Measurements from ENCODE around the gene TRAF5. TPM values are rescaled to one million over a fixed set of nuclear protein-coding genes. Genes with fewer than 3 reads are reported as not detected.

TRAF5 gene
- total RNA-seq, 6 experiments from 2014 or later: 0.59 to 3.6 (median 1.6) TPM

GRCh38 chr1:211343607-211344006 lies 17.0 kb downstream of the TRAF5 start:
- Histone ChIP-seq H3K9me3 (no peaks in the 10 kb centered on the region), H3K4me3 (no peak overlapping the region), H3K27me3 (no peaks in the 10 kb centered on the region), H3K27ac (no peak overlapping the region), H3K36me3 (no peaks in the 10 kb centered on the region), H3K4me1 (no peaks in the 10 kb centered on the region)
- TF ChIP-seq POLR2A (IDR thresholded peaks at IDR 0.05): no peak
- TF ChIP-seq, protein P1, sequence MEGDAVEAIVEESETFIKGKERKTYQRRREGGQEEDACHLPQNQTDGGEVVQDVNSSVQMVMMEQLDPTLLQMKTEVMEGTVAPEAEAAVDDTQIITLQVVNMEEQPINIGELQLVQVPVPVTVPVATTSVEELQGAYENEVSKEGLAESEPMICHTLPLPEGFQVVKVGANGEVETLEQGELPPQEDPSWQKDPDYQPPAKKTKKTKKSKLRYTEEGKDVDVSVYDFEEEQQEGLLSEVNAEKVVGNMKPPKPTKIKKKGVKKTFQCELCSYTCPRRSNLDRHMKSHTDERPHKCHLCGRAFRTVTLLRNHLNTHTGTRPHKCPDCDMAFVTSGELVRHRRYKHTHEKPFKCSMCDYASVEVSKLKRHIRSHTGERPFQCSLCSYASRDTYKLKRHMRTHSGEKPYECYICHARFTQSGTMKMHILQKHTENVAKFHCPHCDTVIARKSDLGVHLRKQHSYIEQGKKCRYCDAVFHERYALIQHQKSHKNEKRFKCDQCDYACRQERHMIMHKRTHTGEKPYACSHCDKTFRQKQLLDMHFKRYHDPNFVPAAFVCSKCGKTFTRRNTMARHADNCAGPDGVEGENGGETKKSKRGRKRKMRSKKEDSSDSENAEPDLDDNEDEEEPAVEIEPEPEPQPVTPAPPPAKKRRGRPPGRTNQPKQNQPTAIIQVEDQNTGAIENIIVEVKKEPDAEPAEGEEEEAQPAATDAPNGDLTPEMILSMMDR (IDR thresholded peaks at IDR 0.05): no peak
- ATAC-seq (no peak), DNase-seq (no peak)
- WGBS (ENCODE audit: insufficient coverage, low coverage, low lambda C conversion rate, missing lambda C conversion rate): 72% methylated on average over 4 of the region's 4 CpGs
- intact Hi-C loops (cut with DNase I): no loop called here

DNA sequence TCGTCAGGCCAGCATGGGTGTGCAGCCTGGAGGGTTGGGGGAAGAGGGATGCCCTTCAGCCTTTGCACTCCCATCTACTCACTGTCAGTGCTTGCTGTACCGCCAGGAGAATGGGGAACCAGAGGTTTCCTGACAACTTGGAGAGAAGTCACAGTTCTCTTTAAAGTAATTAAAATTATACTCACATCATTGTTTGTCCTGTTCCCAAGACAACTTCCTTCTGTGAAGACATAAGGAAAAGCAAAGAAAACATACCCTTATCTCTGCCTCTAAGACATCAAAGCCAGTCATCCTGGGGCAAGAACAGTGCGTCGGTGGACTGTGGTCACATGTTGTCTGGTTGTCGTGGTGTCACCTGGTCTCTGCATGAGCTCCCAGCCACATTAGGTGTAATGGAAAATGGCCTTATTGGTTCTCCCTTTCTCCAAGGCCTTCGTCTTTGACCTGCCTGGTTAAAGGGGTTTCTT lies 17.6 kb downstream of the TRAF5 start:
- Histone ChIP-seq H3K4me3 (no peak overlapping the region), H3K27me3 (no peaks in the 10 kb centered on the region), H3K9me3 (no peaks in the 10 kb centered on the region), H3K27ac (no peak overlapping the region), H3K4me1 (no peaks in the 10 kb centered on the region), H3K36me3 (no peaks in the 10 kb centered on the region)
- ATAC-seq (peak; percentile 23 to 39 (median 28)), DNase-seq (no peak)
- intact Hi-C loops (cut with DNase I): no loop called here
- TF ChIP-seq, protein P1 (IDR thresholded peaks at IDR 0.05): no peak
- TF ChIP-seq POLR2A (IDR thresholded peaks at IDR 0.05): no peak
- WGBS (ENCODE audit: insufficient coverage, low coverage, low lambda C conversion rate, missing lambda C conversion rate): 69% methylated on average over 2 of the region's 6 CpGs

- Histone ChIP-seq H3K9me3 (no peaks in the 10 kb centered on the region), H3K36me3 (no peaks in the 10 kb centered on the region), H3K27me3 (no peaks in the 10 kb centered on the region), H3K4me1 (no peaks in the 10 kb centered on the region), H3K4me3 (no peak overlapping the region), H3K27ac (no peak overlapping the region)
- intact Hi-C loops (cut with DNase I): no loop called here
- DNase-seq (no peak), ATAC-seq (no peak)
- WGBS (ENCODE audit: insufficient coverage, low coverage, low lambda C conversion rate, missing lambda C conversion rate): no CpG with 5 or more reads among the region's 2 CpGs
- TF ChIP-seq, protein P1 (IDR thresholded peaks at IDR 0.05): no peak
- TF ChIP-seq POLR2A (IDR thresholded peaks at IDR 0.05): no peak
Measured at GRCh38 chr1:211345719-211346118, 19.1 kb downstream of the TRAF5 start.

GRCh38 chr1:211347077-211347844 lies 20.6 kb downstream of the TRAF5 start:
- TF ChIP-seq, protein P1 (IDR thresholded peaks at IDR 0.05): no peak
- no peak for TF ChIP-seq POLR2A (IDR thresholded peaks at IDR 0.05)
- 64% methylated on average over 4 of the region's 4 CpGs for WGBS (ENCODE audit: insufficient coverage, low coverage, low lambda C conversion rate, missing lambda C conversion rate)
- H3K4me3 ChIP-seq: no peak overlapping the region
- no peaks in the 10 kb centered on the region for H3K9me3 ChIP-seq
- no peak for DNase-seq
- H3K36me3 ChIP-seq: no peaks in the 10 kb centered on the region
- no peaks in the 10 kb centered on the region for H3K27me3 ChIP-seq
- intact Hi-C loops (cut with DNase I): no loop called here
- H3K4me1 ChIP-seq: no peaks in the 10 kb centered on the region
- ATAC-seq: no peak
- no peak overlapping the region for H3K27ac ChIP-seq
